Measurements from ENCODE around the gene ARHGAP8.

- TF ChIP-seq EZH2 (IDR thresholded peaks at IDR 0.05) (no peak), POLR2AphosphoS5 (IDR thresholded peaks at IDR 0.05; ENCODE audit: borderline replicate concordance, low read depth, low read length) (no peak)
Measured at GRCh38 chr22:44782363-44782963, 30.1 kb downstream of the ARHGAP8 start.

Data from SK-N-MC (cell line).